GM23338 (cell line): ENCODE results near the gene CYSRT1.

ENCODE experiments used
- CREB1 ChIP-seq: fragments of 250-450 bp; sonication (Bioruptor Pico); IDR thresholded peaks from 2 replicates; pipeline ENCODE4 v1.5.0; 2020; ENCODE audit warnings: low read depth, mild to moderate bottlenecking, moderate library complexity
- CTCF ChIP-seq, 2 experiments: fragments of 200-600 bp in 1 of 2; sonication (generic) in 1 of 2; conservative IDR thresholded peaks; 2 replicates each; pipeline versions ENCODE4 v1.5.1 to v1.6.1; 2016 to 2017; ENCODE audit warnings: antibody characterized with exemption in 2 of 2, low read depth in 2 of 2, mild to moderate bottlenecking in 2 of 2, moderate library complexity in 1 of 2
- EZH2 ChIP-seq: fragments of 200-600 bp; sonication (generic); IDR thresholded peaks from one replicate; pipeline ENCODE4 v1.8.0; 2017; ENCODE audit warnings: antibody characterized with exemption, mild to moderate bottlenecking, low read depth; ENCODE audit not compliant: unreplicated experiment
- EZH2phosphoT487 ChIP-seq: fragments of 200-600 bp; sonication (generic); IDR thresholded peaks from one replicate; pipeline ENCODE4 v1.8.1; 2018; ENCODE audit warnings: antibody characterized with exemption; ENCODE audit not compliant: unreplicated experiment
- JUNB ChIP-seq: IDR thresholded peaks from one replicate; pipeline ENCODE4 v1.6.1; 2016; ENCODE audit warnings: antibody characterized with exemption; ENCODE audit not compliant: unreplicated experiment
- POLR2AphosphoS5 ChIP-seq: IDR thresholded peaks from 2 replicates; pipeline ENCODE4 v1.6.1; 2016; ENCODE audit warnings: antibody characterized with exemption, low read depth

GRCh38 chr9:137273095-137273490 is 48.1 kb downstream of the CYSRT1 start:
- TF ChIP-seq CREB1 (no peak), CTCF (conservative IDR thresholded peaks at IDR 0.05; ENCODE audit: low read depth in 2 of 2) (no peak), JUNB (no peak), POLR2AphosphoS5 (no peak), EZH2 (no peak), EZH2phosphoT487 (no peak)
